GM23338 (cell line): ENCODE data around the gene ACY1. TPM values are rescaled to one million over a fixed set of nuclear protein-coding genes. Genes with fewer than 3 reads are reported as not detected.

Experiments used
- ATAC-seq: fragments of 200-7000 bp; cut with Tn5 transposase; 3 replicates; pipeline ENCODE4 v1.9.1; 2020
- DNase-seq: peaks from one replicate; pipeline ENCODE4 v3.0.0-alpha.2; 2015; ENCODE audit warnings: low spot score
- H2AFZ ChIP-seq: fragments of 200-600 bp; sonication (generic); 2 replicates; pipeline ENCODE4 v1.8.0; 2016; ENCODE audit warnings: antibody characterized with exemption, mild to moderate bottlenecking, moderate library complexity
- H3F3A ChIP-seq: fragments of 200-600 bp; sonication (generic); replicated peaks from 2 replicates; pipeline ENCODE4 v1.8.0; 2017; ENCODE audit warnings: antibody characterized with exemption, mixed run types, low read depth
- H3K27ac ChIP-seq: fragments of 200-600 bp; sonication (generic); 2 replicates; pipeline ENCODE4 v1.6.1; 2016; ENCODE audit warnings: low read depth
- H3K27me3 ChIP-seq: fragments of 200-600 bp; sonication (generic); 2 replicates; pipeline ENCODE4 v1.8.0; 2016; ENCODE audit warnings: mild to moderate bottlenecking, mixed run types, moderate library complexity; ENCODE audit not compliant: insufficient read depth
- H3K36me3 ChIP-seq: fragments of 200-600 bp; sonication (generic); 2 replicates; pipeline ENCODE4 v1.8.0; 2016; ENCODE audit warnings: mild to moderate bottlenecking; ENCODE audit not compliant: insufficient read depth
- H3K4me1 ChIP-seq: fragments of 200-600 bp; sonication (generic); 2 replicates; pipeline ENCODE4 v1.8.0; 2016; ENCODE audit warnings: mild to moderate bottlenecking, moderate library complexity; ENCODE audit not compliant: insufficient read depth
- H3K4me2 ChIP-seq: fragments of 200-600 bp; sonication (generic); 2 replicates; pipeline ENCODE4 v1.7.1; 2017; ENCODE audit warnings: mixed run types
- H3K4me3 ChIP-seq: fragments of 200-600 bp; sonication (generic); 2 replicates; pipeline ENCODE4 v1.6.1; 2016; ENCODE audit warnings: mixed run types
- H3K79me2 ChIP-seq: fragments of 200-600 bp; sonication (generic); replicated peaks from 2 replicates; pipeline ENCODE4 v1.8.0; 2017; ENCODE audit warnings: mild to moderate bottlenecking; ENCODE audit not compliant: insufficient read depth
- H3K9me2 ChIP-seq: fragments of 200-600 bp; sonication (generic); 2 replicates; pipeline ENCODE4 v1.8.0; 2017; ENCODE audit not compliant: insufficient read depth
- H4K20me1 ChIP-seq: fragments of 200-600 bp; sonication (generic); replicated peaks from 2 replicates; pipeline ENCODE4 v1.8.0; 2017; ENCODE audit warnings: mild to moderate bottlenecking; ENCODE audit not compliant: insufficient read depth
- H3K27ac Mint-ChIP-seq: 2 replicates; pipeline ENCODE4 v1.8.0; 2020; ENCODE audit warnings: inconsistent platforms, mild to moderate bottlenecking, moderate library complexity, mixed read lengths
- H3K27me3 Mint-ChIP-seq: 3 replicates; pipeline ENCODE4 v1.8.0; 2022; ENCODE audit warnings: low read depth, mild to moderate bottlenecking, moderate library complexity, mixed read lengths, inconsistent platforms; ENCODE audit not compliant: insufficient read depth, poor library complexity
- H3K36me3 Mint-ChIP-seq: 3 replicates; pipeline ENCODE4 v1.8.0; 2021; ENCODE audit warnings: low read depth, mild to moderate bottlenecking, inconsistent platforms, moderate library complexity, mixed read lengths
- H3K4me1 Mint-ChIP-seq: 3 replicates; pipeline ENCODE4 v1.8.0; 2020; ENCODE audit warnings: mild to moderate bottlenecking, inconsistent platforms, mixed read lengths
- H3K4me3 Mint-ChIP-seq: 3 replicates; pipeline ENCODE4 v1.8.0; 2021; ENCODE audit warnings: moderate library complexity, mild to moderate bottlenecking, inconsistent platforms, mixed read lengths
- H3K9me3 Mint-ChIP-seq: 3 replicates; pipeline ENCODE4 v1.8.0; 2020; ENCODE audit warnings: moderate library complexity, mild to moderate bottlenecking, inconsistent platforms, mixed read lengths
- CREB1 ChIP-seq: fragments of 250-450 bp; sonication (Bioruptor Pico); IDR thresholded peaks from 2 replicates; pipeline ENCODE4 v1.5.0; 2020; ENCODE audit warnings: low read depth, mild to moderate bottlenecking, moderate library complexity
- ETS1 ChIP-seq: IDR thresholded peaks from 2 replicates; pipeline ENCODE4 v1.6.1; 2016; ENCODE audit warnings: antibody characterized with exemption
- JUNB ChIP-seq: IDR thresholded peaks from one replicate; pipeline ENCODE4 v1.6.1; 2016; ENCODE audit warnings: antibody characterized with exemption; ENCODE audit not compliant: unreplicated experiment
- POLR2AphosphoS5 ChIP-seq: IDR thresholded peaks from 2 replicates; pipeline ENCODE4 v1.6.1; 2016; ENCODE audit warnings: antibody characterized with exemption, low read depth
- ZNF114 ChIP-seq: fragments of 250-450 bp; sonication (Bioruptor Pico); IDR thresholded peaks from 2 replicates; pipeline ENCODE4 v1.5.0; 2020; ENCODE audit warnings: mild to moderate bottlenecking, moderate library complexity
- long read RNA-seq: library from polyadenylated mRNA; unstranded; transcript quantifications from one replicate; pipeline ENCODE4 v2.0.0, GENCODE V29; 2020; ENCODE audit not compliant: unreplicated experiment
- polyA plus RNA-seq: library from polyadenylated mRNA; unstranded; fragments of >200 nt; fragmentation: Nextera tagmentation; extraction: Ambion mirVana; gene quantifications from 2 replicates; pipeline ENCODE4 v1.2.1, GENCODE V29; 2016
- total RNA-seq: library from RNA; depleted of rRNA; stranded (reverse); fragments of >200 nt; shearing (Covaris generic); gene quantifications from 2 replicates; pipeline ENCODE4 v1.2.3, GENCODE V29; 2014; rRNA removed
- TF ChIP-seq, protein P1 (sequence below), 2 experiments: fragments of 200-600 bp in 1 of 2; sonication (generic) in 1 of 2; conservative IDR thresholded peaks; 2 replicates each; pipeline versions ENCODE4 v1.5.1 to v1.6.1; 2016 to 2017; ENCODE audit warnings: antibody characterized with exemption in 2 of 2, low read depth in 2 of 2, mild to moderate bottlenecking in 2 of 2, moderate library complexity in 1 of 2
- TF ChIP-seq, protein P2 (sequence below): IDR thresholded peaks from one replicate; pipeline ENCODE4 v1.6.1; 2018; ENCODE audit warnings: antibody characterized with exemption; ENCODE audit not compliant: unreplicated experiment

The ACY1 gene
- total RNA-seq: 62.8 and 91.3 TPM in 2 replicates
- polyA plus RNA-seq: 35.8 and 38.4 TPM in 2 replicates
- long read RNA-seq, transcript ACY1-215 (15 exons, 1,684 nt): major isoform, 62 of 70 reads
- long read RNA-seq, partial matches to known transcripts: 0 of 70 reads
- long read RNA-seq, other reads (novel, unspliced or antisense): 3 of 70 reads

GRCh38 chr3:51982838-51983577, at the start of gene ACY1:
Gene ACY1, plus strand, starts transcription at chr3:51983535. Its CDS starts 530 bp downstream, at chr3:51984065.
- Histone ChIP-seq H3K27ac (peak within 1 kb of the TSS; percentile 89), H3K4me2 (peak within 1 kb of the TSS; percentile 99), H3K9me2 (no peaks in the 10 kb centered on the region), H3K27me3 (no peaks in the 10 kb centered on the region), H3K4me1 (peaks cover 15% of the 10 kb centered on the region), H3K79me2 (no peaks in the 10 kb centered on the region), H4K20me1 (no peaks in the 10 kb centered on the region; the same call in 1 of the 2 replicates), H3F3A (peaks cover 11% of the 10 kb centered on the region), H3K4me3 (peak within 1 kb of the TSS; percentile 90), H2AFZ (peak within 1 kb of the TSS; percentile 95), H3K36me3 (no peaks in the 10 kb centered on the region)
- peak within 1 kb of the TSS; percentile 82 for H3K4me3 Mint-ChIP-seq
- ATAC-seq: peak; percentile 85
- TF ChIP-seq POLR2AphosphoS5 (peak; percentile 88), JUNB (no peak), CREB1 (CRISPR knock-in tag) (peak; percentile 75), ETS1 (peak; percentile 83)
- TF ChIP-seq, protein P1, sequence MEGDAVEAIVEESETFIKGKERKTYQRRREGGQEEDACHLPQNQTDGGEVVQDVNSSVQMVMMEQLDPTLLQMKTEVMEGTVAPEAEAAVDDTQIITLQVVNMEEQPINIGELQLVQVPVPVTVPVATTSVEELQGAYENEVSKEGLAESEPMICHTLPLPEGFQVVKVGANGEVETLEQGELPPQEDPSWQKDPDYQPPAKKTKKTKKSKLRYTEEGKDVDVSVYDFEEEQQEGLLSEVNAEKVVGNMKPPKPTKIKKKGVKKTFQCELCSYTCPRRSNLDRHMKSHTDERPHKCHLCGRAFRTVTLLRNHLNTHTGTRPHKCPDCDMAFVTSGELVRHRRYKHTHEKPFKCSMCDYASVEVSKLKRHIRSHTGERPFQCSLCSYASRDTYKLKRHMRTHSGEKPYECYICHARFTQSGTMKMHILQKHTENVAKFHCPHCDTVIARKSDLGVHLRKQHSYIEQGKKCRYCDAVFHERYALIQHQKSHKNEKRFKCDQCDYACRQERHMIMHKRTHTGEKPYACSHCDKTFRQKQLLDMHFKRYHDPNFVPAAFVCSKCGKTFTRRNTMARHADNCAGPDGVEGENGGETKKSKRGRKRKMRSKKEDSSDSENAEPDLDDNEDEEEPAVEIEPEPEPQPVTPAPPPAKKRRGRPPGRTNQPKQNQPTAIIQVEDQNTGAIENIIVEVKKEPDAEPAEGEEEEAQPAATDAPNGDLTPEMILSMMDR (conservative IDR thresholded peaks at IDR 0.05; ENCODE audit: low read depth in 2 of 2): peak in 1 of 2 experiments; percentile 9; a peak in 1 of 4 replicates
- H3K36me3 Mint-ChIP-seq: no peaks in the 10 kb centered on the region
- DNase-seq: peak; percentile 89
- H3K4me1 Mint-ChIP-seq: peaks cover 15% of the 10 kb centered on the region
- peaks cover 15% of the 10 kb centered on the region for H3K27me3 Mint-ChIP-seq
- H3K9me3 Mint-ChIP-seq: no peaks in the 10 kb centered on the region
- H3K27ac Mint-ChIP-seq: peak within 1 kb of the TSS; percentile 97

GRCh38 chr3:51934139-51934850, 49.0 kb upstream of the ACY1 start:
- Histone ChIP-seq H3K27me3 (no peaks in the 10 kb centered on the region), H3K4me2 (no peak overlapping the region), H2AFZ (no peak overlapping the region), H3F3A (no peaks in the 10 kb centered on the region), H4K20me1 (peaks cover 4% of the 10 kb centered on the region), H3K79me2 (peaks cover 3% of the 10 kb centered on the region), H3K9me2 (no peaks in the 10 kb centered on the region), H3K36me3 (peaks cover 7% of the 10 kb centered on the region), H3K4me3 (no peak overlapping the region), H3K27ac (no peak overlapping the region), H3K4me1 (no peaks in the 10 kb centered on the region)
- no peak; the same call in 2 of the 3 replicates for ATAC-seq
- no peaks in the 10 kb centered on the region for H3K9me3 Mint-ChIP-seq
- no peak overlapping the region for H3K4me3 Mint-ChIP-seq
- no peak overlapping the region for H3K27ac Mint-ChIP-seq
- no peak for DNase-seq
- peaks cover 2% of the 10 kb centered on the region; the same call in 1 of the 3 replicates for H3K4me1 Mint-ChIP-seq
- peaks cover 79% of the 10 kb centered on the region for H3K36me3 Mint-ChIP-seq
- TF ChIP-seq, protein P2, sequence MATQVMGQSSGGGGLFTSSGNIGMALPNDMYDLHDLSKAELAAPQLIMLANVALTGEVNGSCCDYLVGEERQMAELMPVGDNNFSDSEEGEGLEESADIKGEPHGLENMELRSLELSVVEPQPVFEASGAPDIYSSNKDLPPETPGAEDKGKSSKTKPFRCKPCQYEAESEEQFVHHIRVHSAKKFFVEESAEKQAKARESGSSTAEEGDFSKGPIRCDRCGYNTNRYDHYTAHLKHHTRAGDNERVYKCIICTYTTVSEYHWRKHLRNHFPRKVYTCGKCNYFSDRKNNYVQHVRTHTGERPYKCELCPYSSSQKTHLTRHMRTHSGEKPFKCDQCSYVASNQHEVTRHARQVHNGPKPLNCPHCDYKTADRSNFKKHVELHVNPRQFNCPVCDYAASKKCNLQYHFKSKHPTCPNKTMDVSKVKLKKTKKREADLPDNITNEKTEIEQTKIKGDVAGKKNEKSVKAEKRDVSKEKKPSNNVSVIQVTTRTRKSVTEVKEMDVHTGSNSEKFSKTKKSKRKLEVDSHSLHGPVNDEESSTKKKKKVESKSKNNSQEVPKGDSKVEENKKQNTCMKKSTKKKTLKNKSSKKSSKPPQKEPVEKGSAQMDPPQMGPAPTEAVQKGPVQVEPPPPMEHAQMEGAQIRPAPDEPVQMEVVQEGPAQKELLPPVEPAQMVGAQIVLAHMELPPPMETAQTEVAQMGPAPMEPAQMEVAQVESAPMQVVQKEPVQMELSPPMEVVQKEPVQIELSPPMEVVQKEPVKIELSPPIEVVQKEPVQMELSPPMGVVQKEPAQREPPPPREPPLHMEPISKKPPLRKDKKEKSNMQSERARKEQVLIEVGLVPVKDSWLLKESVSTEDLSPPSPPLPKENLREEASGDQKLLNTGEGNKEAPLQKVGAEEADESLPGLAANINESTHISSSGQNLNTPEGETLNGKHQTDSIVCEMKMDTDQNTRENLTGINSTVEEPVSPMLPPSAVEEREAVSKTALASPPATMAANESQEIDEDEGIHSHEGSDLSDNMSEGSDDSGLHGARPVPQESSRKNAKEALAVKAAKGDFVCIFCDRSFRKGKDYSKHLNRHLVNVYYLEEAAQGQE: peak; percentile 57
- no peak for TF ChIP-seq ZNF114 (CRISPR knock-in tag)
- H3K27me3 Mint-ChIP-seq: peaks cover 2% of the 10 kb centered on the region
